GM21447 (cell line): ENCODE results near the gene IL20.

Experiments used
- ATAC-seq: cut with Tn5 transposase; IDR thresholded peaks from one replicate; pipeline ENCODE4 v1.9.1; 2021; ENCODE audit not compliant: unreplicated experiment

IL20 gene

DNA sequence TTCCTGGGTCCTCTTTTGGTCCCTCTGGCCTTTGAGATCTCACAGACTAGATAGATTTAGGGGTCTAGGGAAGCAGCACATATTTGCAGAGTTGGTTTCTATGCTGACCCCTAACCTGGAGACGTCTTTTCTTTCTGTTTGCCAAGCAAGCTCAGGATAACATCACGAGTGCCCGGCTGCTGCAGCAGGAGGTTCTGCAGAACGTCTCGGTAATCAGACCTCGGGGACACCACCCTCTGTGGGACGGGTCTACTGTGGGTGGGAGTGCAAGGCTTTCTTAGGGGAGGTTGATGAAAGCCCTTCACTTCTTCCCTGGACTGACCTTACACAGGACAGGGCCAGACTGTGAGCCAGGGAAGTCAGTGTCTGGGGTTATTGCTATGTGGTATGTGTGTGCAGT is 34.7 kb downstream of the IL20 start:
- no peak for ATAC-seq

DNA sequence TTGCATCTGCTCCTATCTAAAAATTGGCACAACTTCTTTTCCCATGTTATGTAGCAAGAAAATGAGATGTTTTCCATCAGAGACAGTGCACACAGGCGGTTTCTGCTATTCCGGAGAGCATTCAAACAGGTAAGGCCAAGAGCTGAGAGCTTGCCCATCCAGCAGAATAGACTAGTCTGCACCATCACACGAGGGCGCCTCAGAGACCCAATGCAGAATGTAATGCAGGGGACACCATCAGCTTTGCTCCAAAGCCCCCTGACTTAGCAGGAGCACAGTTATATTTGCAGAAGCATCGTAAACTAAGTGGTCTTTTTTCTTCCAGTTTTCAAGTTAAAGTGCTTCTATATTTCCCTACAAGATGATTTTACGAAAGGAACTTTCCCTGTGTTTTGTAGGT is 36.5 kb downstream of the IL20 start:
- ATAC-seq, result no peak

DNA sequence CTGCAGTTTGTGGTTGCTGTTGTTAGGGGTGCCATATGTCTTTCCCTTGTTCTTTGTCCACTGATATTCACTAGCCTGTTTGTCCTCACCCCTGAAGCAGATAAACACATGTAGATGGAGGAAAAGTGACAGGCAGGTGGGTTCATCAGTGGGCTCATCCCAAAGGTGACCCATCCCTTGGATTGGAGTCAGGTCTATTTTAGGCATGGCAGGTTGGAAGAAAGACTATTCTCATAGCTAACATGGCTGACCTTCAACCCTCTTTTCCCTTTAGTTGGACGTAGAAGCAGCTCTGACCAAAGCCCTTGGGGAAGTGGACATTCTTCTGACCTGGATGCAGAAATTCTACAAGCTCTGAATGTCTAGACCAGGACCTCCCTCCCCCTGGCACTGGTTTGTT is 37.3 kb downstream of the IL20 start:
- ATAC-seq, result no peak

DNA sequence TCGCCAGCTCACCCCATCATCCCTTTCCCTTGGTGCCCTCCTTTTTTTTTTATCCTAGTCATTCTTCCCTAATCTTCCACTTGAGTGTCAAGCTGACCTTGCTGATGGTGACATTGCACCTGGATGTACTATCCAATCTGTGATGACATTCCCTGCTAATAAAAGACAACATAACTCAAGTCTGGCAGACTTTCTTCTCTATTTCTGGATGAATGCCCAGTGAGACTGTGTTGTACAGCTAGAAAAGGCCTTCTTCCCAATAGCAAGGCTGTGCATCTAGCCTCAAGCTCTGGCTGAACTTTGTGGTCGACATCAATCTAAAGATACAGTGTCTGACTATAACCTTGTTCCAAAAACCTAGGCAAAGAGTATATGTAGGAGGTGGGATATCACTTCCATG is 38.3 kb downstream of the IL20 start:
- ATAC-seq, result no peak

DNA sequence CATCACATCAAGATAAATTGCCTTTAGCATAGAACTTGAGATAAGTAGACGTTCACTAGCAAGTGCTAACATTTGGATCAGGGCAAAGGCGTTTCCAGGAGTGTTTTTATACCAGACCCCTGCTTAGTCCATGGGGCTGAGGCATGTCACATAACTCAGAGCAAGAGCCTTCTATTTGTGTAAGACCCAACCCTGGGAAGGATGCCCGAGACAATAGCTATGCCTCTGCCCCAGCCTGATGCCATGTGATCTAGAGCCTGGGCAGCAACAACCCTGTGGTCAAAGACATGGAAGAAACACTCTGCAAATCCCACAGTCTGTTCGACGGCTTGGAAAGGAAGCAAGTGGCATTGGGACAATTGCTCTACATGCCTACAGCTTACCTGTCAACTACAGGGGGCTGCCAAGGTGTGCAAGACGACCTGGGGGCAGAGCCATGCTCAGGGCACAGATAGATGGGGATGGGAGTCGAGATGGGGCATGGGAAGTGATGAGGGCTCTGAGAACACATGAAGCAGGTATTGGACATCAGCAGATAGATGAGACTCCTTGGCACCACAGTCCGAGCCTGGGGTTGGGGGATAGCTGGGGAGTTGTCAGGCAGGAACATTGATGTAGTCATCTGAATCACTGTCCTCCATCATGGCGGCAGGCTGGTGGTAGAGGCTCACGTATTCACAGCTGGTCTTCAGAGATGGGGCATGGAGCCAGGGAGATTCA is 39.2 kb downstream of the IL20 start:
- no peak for ATAC-seq

DNA sequence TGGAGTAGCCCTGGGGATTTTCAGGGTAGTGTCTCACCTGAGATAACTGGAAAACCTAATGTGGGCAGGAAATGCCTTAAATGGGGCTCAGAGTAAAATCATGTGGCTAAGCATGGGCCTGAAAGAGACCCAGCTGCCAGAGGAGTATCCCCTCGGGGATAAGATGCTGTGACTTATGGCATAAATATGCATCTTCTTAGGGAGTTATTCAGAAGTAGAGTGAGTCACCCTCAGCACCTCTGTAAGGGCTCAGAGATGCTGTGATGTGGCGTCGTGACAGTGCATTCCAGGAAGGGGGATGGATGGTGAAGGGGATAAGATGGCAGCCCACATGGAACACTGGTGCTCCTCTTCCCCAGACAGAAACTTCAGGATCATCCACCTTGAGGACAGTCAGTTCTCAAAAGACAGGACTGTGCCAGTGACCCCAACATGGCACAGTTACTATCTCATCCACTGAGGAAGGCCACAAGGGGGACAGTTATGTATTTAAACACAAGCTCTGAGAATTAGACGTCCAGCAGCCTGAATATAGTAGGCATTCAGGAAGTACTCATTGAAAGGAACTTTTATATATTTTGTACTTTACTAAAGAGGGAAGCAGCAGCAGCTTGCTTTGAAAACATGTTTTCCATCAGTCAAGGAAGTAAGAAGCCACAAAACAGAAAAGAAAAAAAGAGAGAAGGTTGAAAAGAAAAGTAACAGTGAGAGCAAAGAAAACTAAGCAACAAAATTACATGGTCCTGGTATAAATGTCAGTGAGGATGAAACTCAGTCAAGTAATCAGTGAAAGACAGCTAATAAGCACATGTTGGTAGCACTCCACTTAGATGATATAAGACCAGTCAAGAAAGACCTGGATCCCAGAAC is 40.1 kb downstream of the IL20 start:
- ATAC-seq, result peak; percentile 62

DNA sequence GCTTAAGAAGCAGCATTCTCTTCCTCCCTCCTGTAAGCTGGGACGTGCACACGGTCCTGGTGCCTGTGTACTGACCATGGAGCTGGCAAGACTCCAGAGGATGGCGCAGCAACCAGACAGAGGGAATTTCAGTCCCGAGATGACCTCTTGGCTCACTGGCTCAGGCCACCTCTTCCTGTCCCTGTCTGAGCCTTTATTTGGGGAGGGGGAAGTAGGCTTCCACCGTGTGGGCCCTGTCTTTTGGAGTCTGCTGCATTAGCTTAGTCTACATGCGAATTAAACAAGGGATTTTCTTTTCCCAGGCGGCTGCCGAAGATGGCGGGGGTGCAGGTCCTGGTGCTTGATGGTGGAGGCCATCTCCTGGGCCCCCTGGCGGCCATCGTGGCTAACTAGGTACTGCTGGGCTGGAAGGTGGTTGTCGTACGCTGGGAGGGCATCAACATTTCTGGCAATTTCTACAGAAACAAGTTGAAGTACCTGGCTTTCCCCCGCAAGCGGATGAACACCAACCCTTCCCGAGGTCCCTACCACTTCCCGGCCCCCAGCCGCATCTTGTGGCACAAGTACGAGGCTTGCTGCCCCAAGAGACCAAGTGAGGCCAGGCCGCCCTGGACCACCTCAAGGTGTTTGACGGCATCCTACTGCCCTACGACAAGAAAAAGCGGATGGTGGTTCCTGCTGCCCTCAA is 42.0 kb downstream of the IL20 start:
- ATAC-seq, result no peak

DNA sequence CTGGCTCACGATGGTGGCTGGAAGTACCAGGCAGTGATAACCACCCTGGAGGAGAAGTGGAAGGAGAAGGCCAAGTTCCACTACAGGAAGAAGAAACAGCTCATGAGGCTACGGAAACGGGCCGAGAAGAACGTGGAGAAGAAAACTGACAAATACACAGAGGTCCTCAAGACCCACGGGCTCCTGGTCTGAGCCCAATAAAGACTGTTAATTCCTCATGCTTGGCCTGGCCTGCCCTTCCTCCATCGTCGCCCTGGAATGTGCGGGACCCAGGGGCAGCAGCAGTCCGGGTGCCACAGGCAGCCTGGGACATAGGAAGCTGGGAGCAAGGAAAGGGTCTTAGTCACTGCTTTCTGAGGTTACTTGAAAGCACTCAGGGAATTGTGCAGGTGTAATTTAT is 42.6 kb downstream of the IL20 start:
- no peak for ATAC-seq

DNA sequence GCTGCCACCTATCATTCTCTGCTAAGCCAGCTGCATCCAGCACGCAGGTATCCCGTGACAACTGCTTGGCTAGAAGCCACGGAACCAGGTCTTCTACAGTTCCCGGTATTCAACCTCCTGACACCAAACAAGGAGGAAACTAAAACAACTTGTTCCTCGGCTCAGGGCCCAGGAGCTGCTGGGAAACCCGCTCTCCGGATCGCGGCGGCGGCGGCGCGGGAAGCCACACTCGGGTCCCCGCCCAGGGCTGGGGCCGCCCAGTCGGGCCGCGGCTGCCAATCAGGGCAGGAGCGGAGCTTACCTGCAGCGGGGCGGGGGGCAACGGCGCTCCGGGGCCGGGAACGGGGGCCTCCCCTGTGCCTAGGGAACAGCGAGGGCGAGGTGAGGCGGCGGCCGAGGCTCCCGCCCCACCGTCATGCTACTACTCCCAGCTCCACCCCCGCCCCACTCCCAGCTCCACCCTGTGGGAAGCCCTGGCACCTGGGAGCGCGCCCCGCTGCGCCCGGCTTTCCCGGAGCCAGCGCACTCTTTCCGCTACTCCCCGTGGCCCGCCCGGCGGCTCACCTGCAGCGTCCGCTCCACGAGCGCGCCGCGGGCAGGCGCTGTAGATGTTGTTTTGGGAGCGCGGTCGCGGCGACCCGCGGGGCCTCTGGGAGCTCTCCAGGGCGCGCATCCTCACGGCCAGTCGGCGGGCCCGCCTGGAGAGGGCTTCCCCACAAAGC is 43.9 kb downstream of the IL20 start:
- no peak for ATAC-seq

DNA sequence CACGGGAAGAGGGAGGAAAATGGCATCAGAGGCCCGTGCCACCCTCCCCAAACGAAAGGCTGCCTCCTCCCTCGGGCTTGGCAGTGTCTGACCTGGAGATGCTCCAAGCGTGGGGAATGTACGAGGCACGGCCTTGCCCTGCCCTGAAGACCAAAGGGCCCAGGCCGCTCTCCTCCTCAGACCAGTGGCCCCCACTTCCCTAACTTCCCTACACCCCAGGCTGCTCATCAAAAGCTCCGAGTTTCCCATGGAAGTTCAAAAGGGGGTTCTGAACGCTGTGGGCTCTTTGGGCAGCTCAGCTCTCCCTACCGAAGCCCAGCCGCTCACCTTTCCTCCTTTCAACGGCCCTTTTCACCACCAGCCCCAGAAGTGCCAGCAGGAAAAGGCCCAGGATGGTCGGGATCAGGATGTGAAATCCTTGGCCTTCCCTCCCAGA is 44.5 kb downstream of the IL20 start:
- no peak for ATAC-seq

DNA sequence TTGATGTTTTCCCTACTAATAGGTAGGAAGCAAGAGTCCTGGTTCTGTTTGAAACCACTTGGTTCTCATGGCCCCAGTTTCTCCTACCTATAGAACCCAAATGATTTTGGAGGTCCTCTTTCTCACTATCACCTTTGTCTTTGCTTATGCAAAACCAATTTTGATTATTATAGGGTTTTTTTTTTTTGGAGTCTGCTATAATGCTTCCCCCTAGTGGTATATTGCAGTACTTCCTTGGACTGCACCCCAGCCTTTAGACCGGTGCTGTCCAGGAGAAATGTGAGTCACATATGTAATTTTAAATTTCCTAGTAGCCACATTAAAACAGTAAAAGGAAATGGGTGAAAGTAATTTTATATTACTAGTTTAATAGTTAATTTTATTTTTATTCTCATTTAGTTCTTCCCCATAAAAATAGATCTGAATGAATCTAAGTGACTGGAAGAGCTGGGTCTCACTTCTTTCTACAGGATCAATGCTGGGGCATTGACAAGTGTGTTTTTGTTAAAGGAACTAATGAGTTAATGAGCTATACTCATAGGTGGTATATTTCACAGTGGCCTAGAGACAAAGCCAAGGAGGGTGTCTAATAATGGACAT is 45.7 kb downstream of the IL20 start:
- ATAC-seq, result no peak

DNA sequence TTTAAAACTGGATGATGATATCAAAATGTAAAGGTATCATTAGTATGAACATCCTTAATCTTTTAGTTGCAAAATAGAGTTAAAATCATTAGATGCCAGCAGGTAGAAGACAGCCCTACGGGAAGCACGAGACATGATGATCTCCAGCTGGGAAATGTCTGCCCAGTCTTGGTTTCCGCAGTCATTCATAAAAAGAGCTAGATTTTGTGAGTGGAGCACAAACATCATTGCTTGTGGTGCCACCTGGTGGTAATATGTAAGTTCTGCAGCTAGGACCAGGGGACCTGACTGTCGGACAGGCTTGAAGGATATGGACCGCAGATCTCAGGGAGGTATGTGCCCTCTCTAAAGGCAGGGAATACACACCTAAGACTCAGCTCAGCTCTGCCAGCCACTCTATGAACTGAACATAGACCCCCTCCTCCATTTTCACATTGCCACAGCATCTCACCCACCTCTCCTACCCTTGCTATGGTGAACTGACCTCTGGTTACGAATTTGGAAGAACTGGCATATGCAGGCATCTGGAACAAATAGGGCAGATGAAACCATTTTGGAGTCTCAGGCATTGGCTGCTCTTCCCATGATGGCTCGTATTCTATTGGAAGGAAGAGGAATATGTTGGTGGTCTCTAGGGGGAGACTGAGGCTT is 47.1 kb downstream of the IL20 start:
- ATAC-seq, result peak; percentile 44

DNA sequence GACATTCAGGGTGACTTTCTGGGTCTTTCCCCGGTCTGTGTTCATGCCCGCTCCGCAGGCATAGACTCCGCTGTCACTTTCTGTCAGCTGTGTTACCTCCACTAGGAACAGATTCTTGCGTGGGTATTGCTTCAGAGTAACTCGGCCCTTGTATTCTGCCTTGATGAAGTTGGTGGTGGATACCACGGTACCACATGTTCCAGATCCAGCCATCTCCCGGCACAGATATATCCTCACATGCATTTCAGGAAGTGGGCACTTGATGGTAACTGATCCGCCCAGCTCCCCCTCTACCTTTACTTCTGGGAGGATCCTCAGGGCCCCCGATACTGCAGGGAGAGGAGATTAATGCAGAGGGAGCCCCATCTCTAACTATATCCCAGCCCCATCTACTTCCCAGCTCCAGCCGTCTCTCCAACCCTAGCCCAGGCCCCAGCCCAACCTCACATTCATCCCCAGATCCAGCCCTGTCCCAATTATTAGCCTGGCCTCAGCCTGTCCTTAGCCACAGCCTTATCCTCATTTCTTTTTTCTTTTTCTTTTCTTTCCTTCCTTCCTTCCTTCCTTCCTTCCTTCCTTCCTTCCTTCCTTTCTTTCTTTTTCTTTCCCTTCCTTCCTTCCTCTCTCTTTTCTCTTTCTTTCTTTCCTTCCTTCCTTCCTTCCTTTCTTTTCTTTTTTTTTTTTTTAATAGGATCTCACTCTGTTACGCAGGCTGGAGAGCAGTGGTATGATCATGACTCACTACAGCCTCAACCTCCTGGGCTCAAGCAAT is 48.5 kb downstream of the IL20 start:
- no peak for ATAC-seq

DNA sequence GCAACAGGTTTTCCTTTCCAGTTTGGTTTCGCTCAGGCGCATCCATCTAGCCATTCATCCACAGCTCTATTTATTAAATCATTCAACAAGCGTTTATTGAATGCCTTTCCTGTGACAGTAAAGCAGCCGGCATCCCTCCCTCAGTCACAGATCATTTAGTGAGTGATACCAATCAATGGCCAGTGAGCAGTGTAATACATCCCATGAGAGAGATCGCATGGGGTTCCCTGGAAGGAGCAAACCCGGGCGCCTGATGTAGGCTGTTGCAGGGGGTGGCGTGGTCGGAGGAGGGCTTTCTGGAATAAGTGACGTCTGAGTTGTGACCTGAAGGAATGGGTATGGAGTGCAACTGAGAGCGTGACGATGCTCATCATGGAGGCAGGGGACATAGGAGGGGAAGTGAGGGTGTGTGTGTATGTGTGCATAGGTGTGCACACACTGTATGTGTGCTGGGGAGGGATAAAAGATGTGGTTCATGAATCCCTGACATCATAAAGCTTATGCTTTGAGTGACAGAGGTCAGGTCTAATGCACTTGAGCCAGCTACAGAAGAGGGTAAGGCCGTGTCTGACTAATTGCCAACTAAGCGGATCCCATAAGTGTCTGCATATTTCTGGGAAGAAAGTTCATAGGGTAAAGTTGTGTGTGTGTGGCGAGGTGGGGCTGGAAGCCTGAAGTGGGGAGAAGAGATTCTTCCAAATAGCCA is 49.8 kb downstream of the IL20 start:
- ATAC-seq, result no peak

DNA sequence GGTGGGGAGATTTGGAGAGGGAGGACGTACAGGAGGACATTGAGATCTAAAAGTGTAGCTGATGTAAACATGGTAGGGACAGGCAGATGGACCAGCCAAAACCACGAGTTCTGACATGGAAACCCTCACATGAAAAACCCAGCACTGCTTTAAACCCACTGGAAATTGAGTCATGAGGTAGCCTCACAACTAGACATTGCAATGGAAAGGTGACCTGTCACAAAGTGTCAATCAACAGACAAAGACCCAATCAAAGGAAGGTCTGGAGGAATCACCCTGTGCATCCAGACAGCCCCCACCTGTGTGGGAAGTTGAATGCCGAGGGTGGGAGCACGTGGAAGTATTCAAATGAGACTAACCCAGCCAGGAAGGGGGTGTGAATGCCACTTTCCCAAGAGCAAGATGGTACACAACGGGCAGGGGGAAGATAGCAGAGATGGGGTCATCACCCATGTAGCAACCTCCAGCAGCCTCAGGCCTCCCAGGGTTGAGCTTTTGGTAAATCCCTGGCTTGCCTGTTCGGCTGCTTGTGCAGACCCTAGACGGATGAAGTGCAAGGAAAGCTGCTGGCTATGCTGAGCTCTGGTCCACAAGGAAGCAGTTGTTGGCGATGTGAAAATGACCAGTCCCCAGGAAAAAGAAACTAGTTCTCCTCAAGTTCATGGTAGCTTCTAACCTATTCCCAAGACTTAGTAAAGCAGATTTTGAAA is 50.7 kb downstream of the IL20 start:
- ATAC-seq, result no peak

DNA sequence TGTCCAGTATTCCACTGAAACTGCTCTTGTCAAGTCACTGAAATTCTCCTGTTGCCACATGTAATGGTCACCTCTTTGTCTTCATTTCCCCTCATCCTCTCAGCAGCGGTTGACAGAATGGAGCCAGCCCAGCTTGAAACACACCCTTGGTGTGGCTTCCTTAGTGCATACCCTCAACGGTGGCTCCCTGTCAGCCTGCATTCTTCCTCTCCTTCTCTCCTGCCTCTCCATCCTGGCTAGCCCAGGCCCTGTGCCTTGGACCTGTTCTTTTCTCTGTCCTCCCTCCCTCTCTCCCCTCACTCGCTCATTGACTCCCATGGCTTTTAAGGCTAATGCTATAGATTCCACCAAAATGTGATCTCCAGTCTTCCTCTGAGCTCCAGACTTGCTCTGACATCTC is 52.7 kb downstream of the IL20 start:
- no peak for ATAC-seq
